ENCODE measurements around the gene SAE1. TPM values are rescaled to one million over a fixed set of nuclear protein-coding genes. Genes with fewer than 3 reads are reported as not detected.

SAE1 gene
- total RNA-seq, 1 donor from 2014 or later: 59.3 TPM

DNA sequence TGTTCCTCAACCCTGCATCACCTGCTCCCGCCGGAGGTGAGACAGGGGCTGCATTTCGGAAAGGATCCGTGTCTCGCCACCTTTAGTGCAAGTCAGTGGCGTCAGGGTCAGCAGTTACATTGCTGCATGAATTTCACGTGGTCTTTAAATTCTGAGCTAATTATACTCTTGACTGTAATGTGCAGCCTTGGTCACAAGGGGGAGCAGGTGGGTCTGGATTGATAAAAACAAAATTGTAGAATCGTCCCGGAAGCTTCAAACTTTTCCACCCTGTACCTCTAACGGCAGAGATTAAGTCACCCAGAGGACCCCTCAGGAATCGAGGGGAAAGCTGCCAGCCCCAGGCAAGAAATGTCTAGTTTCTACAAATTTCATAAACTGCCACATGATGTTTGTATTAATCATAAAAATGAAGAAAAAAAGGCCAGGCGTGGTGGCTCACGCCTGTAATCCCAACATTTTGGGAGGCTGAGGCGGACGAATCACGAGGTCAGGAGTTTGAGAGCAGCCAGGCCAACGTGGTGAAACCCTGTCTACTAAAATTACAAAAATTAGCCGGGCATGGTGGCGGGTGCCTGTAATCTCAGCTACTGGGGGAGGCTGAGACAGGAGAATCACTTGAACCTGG lies 80.2 kb downstream of the SAE1 start:
- no peak for DNase-seq (ENCODE audit: low spot score)

DNA sequence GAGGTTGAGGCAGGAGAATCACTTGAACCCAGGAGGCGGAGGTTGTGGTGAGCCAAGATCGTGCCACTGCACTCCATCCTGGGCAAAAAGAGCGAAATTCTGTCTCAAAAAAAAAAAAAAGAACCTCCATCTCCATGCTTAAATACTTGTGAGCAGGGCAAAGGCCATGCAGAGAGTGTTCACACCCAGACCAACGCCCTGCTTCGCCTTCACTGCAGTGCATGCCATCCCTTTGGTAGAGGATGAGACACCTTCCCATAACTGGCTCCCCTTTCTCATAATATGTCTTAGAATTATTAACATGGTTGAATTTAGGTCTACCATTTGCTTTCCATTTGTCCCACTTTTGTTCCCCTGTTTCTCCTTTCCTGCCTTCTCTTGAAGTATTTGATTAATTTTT lies 84.9 kb downstream of the SAE1 start:
- no peak for DNase-seq (ENCODE audit: low spot score)

DNA sequence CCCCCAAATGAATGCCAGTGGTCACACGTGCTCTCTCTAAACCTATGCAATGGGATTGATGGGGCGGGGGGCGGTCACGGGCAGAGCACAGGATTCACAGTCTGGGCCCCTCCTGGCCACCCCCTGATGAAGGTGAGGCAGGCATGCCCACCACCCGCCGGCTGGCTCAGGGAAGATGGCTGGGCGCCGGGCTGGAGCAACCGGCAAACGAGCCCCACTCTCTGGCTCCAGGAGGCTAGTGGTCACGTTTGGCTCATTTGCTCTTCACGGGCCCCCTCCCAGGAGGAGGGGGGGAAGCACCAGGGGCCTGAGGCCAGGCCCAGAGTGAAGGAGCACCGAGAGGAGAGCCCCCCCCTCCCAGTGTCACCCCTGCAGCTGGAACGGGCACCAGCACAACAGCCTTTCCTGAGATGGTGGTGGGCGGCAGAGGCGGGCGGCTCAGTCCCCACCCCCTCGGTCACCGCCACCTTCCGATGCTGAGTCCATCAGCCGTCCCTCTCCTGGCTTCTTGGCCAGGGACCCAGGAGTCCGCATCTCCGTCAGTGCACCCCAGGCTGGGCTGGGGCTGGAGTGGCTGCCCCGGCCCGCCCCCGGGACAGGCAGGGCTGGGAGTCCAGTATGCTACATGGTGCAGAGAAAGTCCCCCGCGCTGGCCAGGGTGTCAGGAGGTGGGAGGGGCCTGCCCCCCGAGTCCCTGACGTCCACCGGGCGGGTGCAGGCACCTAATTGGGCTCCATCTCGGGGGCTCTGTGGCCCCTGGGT lies 90.6 kb downstream of the SAE1 start:
- DNase-seq (ENCODE audit: low spot score): no peak

DNA sequence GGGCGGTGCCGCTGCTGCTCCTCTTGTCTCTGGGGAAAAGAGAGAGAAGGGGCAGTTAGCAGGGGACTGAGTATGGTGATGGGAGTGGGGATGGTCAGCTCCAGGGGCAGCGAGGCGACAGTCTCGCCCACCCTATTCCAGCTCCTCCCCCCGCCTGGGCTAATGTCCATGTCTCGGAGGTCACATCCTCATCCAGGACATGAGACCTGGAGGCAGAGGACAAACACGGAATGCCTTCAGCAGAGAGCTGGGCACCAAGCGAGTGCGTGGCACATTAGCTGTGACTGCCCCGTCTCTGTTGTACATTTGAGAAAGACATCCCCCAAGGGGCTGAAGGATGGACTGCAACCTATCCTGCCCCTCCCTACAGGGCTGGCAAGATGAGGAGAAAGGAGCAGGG lies 91.3 kb downstream of the SAE1 start:
- DNase-seq (ENCODE audit: low spot score): no peak

DNA sequence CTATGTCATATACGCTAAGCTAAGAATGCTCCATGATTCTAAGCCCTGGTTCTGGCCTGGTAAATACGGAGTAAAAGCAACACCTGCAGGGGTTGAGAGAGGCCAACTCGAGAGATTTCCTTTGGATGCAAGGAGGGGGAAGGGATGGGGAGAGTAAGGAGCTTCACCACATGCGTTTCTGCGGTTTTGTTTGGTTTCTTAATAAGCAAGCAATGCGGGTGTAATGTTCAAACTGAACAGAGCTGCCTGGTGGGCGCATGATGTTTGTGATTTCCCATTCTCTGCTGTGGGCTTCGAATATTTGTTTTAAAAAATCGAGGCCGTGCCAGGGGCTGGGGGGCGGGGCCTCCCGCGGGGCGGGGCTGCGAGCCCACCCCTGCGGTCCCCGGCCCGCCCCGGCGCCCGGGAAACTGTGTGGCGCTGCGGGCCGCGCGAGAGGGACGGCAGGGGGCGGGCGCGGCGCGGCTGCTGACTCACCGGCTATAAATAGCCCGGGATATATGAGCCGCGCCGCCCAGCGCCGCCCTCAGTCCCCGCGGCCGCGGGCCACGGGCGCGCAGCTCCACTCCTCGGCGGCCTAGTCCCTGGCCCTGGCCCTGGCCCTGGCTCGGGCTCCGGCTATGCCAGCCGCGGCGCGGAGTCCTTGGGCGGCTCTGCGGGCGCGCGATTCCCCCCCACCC lies 95.3 kb downstream of the SAE1 start:
- DNase-seq (ENCODE audit: low spot score): peak; percentile 97

DNA sequence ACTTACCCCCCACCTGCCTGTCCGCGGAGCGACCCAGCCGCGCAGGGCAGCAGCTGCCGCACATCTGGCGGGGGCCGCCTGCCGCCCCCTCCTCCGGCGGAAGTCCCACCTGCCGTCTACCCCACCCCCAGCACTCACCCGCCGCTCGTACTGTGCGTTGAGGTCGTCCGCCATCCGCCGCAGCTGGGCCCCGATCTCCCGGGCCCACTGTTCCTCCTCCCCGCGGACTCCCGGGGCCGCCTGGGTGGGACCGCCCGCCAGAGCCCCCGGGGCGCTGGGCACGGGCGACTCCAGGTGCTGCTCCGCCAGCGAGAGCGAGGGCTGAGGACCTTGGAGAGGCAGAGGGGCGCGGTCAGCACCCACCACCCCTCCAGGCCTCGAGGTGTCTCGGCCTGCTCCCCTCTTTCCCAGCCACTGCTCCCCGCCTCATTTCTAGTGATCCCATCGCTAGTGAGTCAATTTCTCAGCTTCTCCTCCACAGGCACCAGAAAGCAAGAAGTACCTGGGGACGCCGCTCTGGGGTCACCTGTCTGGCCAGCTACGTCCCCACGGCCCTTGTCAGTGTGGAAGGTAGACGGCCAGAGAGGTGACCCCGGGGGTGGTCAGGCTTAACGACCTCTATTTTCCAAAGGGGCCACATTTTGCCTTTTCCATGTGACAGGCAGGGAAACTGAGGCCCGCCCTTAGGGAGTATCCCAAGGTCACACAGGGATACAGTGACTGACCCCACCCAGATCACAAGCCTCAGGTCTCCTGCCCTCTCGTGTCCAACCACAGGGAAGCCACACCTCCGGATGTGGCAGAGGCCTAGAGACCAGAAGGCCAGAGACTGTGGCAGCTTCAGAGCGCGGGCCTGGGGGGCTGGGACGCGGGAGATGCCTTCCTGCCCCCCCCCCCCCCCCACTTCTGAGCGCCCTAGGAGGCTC lies 96.1 kb downstream of the SAE1 start:
- no peak for DNase-seq (ENCODE audit: low spot score)

DNA sequence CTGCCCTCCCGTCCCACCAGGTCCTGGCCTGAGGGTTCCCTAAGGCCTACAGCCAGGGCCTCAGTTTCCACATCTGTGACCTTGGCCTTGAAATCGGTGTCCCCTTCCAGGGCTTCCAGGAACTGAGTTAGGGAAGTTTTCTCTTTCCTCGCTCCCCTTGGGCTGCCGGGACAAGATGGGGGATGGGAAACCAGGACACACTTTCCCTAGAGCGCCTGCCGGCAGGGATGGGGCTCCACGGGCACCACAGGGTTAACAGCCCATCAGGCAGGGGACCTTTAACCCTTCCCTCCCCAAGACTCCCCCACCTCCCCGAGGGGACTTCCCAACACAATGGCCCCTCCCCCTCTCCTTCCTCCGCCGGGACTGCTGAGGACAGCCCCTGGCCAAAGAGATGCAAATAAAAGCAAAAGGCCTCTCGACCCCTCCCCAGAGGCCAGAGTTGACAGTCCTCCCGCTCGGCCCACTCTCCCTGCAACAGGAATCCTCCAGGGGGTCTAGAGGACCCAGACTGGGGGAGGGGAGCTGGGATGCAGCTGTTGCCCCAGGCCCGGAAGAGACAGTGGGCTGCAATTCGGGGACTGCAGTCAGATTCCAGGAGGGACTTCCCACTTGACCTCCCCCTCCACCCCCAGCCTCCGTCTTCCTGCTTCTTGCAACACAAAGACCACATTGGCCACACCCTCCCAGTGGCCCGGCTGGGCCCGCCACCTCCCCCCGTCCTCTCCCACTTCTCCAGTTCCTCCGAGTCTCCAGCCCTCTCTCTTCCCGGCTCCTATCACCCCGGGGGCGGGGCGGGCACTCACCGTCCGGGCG lies 96.9 kb downstream of the SAE1 start:
- peak; percentile 96 for DNase-seq (ENCODE audit: low spot score)

DNA sequence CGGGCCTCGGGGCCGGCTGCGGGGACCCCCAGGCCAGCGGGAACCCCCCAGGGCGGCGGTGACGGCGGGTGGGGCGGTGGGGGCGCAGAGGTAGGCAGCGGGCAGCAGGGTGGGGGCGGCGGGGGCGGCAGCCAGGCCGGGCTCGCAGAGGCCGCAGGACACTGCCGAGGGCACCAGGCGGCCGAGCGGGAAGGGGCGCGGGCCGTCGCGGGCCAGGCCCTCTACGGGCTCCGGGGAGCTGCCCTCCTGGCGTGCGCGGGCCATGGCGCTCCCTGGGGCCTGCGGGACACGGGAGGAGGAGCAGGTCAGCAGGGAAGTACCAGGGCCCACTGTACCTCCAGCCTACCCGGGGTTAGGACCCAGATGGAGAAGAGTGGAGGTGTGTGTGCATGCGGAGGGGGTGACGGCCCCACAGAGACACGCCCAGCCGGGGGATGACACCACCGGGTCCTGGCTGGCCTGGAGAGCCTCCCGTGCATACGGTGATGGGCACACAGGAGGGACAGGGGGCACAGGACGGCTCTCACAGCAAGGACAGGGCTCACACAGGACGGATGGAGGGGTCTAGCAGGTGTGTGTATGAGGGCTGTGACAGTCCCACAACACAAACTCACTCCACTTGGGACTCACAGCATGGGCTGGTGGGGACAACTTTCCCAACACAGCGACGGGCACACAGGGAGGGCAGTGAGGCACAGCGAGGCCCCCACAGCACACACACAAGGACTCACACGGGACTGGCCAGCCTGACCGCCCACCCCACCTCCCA lies 97.7 kb downstream of the SAE1 start:
- DNase-seq (ENCODE audit: low spot score): no peak

DNA sequence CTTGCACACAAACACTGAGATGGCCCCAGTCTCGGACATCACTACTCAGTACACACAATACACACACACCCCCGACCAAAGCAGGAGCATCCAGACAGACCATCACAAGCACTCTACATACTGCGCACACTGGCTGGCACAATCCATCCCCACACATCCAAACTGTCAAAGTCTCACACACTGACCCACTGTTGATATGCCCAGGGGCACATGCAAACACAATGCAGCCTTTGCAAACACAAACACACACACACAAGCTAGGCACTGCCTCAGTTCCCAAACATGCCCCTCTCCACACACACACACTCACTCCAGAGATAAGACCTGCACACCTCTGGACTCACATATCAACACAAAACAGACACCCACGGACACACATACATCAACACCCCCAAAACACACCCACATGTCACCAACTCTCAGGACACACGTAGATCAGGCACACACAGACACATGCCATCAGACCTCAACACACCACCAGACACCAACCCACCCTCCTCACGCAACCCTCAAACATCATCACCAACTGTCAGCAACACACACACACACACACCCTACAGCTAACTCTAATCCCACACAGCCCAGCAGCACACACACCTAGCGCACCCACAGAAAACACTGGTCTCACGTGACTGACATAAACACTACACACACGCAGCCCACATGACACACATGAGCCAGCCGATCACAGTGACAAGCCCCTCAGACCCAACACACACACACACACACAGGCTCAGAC lies 98.5 kb downstream of the SAE1 start:
- no peak for DNase-seq (ENCODE audit: low spot score)

DNA sequence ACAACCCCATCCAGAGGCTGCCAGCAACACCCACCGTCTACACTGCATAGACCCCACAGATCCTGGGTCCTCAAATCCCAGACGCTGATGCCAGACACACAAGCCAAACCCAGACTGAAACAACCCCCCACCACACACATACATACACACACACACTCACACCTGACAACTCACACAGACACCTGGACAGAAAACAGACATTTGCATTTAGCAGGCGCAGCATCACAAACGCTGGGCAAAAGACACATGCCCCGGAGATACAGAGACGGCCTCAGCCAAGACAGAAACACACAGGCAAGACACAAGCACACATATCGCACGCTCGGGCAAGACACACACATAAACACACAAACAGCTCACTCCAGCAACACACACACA lies 99.0 kb downstream of the SAE1 start:
- no peak for DNase-seq (ENCODE audit: low spot score)

DNA sequence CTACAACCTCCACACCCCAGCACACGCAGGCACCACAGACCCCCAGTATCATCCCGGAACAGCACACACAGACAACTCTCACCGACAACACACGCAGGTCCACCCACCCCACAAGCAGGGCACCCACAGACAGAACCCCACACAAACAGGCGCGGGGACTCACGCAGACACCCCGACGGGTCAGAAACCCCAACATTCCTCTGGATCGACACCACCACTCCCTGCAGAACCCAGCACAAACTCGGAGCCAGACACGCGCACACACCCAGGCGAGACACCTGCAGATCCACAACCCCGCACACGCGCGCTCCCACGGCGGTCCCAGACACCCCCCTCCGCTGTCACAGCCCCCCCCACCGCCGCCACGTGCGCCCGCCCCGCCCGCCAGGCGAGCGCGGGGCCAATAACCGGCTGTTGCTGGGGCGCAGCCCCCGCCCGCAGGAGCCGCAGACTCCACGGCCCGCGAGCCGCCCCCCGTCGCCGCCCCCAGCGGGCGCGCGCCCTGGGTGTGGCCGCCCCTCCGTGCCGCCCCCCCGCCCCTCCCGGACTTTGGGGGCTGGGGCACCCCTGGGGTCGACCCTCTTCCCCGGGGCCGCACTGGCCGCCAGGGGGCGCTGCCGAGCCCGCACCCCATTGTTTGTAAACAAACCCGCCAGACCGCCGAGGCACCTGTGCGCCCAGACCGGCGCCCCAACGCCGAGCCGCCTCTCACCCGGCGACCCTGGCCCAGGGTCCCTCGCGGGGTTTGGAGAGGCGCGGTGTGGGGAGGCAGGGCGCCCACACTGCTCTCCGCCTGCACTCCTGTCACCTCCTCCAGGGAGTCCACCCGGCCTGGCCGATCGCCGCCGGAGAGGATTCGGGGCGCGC lies 99.7 kb downstream of the SAE1 start:
- DNase-seq (ENCODE audit: low spot score): peak; percentile 92

DNA sequence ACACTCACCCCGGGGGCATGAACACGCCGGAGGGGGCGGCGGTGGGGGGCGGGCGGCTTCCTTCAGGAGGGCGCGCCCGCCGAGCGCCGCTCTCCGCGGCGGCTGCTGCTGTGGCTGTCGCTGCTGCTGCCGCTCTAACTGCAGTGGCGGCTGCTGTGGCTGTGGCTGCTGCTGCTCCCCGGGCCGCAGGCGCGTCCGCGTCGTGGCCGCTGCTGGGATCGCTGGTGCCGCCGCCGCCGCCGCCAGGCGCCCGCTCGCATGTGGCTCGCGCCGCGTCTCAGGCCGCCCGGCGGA lies 100.2 kb downstream of the SAE1 start, which contains the start of gene BBC3:
TSS of gene BBC3 (minus strand) at position 279 of the 294 bp plus-strand sequence. CDS start 2,768 bp downstream, outside the sequence.
- no peak for DNase-seq (ENCODE audit: low spot score)

DNA sequence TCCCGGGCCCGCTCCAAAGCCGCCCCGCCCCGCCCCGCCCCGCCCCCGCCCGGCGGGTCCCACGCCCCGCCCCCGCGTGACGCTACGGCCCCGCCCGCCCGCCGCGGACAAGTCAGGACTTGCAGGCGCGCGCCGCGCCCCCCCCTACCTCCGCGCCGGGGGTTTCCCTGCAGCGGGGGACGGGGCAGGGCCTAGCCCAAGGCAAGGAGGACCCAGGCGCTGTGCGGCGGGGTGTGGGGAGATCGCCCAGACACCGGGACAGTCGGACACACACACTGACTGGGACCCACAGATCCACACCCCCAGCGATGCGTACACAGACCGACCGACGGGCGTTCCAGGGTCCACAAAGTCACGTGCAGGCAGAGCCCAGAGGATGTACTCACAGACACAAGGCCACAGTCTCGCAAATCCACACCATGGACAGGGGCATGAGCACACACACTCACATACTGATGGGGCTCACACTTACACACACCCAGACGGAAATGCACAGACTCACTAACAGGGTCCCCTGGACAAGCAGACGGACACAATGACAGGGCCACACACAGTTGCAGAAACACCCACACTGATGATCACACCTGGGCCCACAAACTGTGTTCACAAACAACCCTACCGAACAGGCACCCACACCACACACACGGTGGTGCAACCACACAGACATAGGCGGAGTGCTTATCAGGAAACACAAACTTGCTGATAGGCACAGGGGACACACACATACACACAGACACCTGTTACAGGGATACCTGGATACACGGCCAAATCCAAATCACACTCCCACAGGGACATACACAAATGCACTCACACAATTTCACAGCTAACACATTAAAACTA lies 100.8 kb downstream of the SAE1 start:
- peak; percentile 96 for DNase-seq (ENCODE audit: low spot score)

DNA sequence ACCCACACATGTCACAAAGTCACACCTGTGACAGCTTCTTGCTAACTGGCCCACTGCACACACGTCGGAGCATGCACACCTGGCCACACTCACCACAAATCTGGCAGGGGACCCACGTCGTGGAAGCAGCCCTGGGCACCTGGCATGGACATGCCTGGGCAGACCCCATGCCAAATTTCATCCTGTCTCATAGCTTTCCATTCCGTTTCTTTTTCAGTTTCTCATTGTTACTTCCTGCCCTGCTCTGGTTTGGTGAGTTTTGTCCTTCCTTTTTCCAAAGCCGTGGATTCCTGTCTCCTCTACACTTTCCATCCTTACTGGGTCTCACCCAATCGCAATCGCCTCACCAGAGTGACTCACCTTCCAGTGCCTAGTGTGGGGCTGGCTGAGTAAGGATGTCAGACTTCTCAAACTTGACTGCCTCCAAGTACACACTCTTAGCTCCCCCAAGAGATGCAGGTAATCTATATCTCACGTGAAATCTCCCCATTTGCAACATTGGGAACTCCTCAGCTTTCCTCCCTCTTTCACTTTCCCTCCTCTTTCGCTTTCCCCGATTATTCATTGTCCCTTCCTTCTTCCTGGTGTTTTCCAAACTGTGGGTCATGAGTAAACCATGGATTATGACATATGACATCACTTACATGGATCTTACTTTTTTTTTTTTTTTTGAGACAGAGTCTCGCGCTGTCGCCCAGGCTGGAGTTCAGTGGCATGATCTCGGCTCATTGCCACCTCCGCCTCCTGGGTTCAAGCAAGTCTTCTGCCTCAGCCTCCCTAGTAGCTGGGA lies 102.0 kb downstream of the SAE1 start:
- DNase-seq (ENCODE audit: low spot score): no peak

DNA sequence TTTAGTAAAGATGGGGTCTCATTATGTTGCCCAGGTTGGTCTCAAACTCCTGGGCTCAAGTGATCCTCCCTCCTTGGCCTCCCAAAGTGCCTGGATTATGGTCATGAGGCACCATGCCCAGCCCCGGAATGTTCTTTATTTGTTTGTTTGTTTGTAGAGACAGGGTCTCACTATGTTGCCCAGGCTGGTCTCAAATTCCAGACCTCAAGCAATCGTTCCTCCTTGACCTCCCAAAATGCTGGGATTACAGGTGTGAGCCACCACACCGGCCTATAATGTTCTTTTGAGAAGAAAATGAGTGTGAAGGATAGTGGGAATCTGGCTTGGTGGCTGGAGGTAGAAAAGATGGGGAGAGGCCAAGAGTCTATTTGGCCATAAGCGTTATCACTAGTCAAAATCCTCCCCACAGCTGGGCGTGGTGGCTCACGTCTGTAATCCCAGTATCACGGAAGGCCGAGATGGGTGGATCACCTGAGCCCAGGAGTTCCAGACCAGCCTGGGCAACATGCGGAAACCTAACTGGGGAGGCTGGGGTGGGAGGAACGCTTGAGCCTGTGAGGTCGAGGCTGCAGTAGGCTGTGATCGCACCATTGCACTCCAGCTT lies 105.5 kb downstream of the SAE1 start:
- DNase-seq (ENCODE audit: low spot score): no peak

DNA sequence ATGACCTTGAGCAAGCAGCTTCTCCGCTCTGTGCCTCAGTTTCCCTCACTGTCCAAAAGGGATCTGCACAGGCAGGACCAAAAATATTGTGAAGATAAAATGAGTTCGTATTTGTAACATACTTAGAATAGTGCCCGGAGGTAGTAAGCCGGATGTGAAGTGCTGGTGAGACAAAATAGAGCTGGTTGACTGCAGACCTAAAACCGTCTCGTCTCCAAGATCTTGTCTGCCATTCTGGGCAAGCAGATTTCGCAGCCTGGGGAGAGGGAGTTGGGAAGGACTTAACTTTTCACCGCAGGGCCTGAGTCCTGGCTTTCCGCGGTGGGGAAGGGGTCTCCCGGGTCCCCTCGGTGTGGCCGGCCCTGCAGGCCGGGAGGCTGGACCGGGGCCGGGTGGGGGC lies 108.5 kb downstream of the SAE1 start:
- DNase-seq (ENCODE audit: low spot score): no peak
